M059J (cell line): ENCODE data around the gene DNAJC4. TPM values are rescaled to one million over a fixed set of nuclear protein-coding genes. Genes with fewer than 3 reads are reported as not detected.
A peak's percentile ranks its signal among the peaks of the same experiment; 100 is the strongest.

ENCODE experiments used
- DNase-seq: peaks from one replicate; pipeline ENCODE4 v3.0.0-alpha.2; 2012; ENCODE audit warnings: low read depth
- total RNA-seq: library from RNA; depleted of rRNA; stranded (reverse); fragments of >200 nt; shearing (Covaris generic); gene quantifications from 2 replicates; pipeline ENCODE4 v1.2.3, GENCODE V29; 2014; rRNA removed

DNAJC4 gene
- 20.6 and 23.7 TPM in 2 replicates for total RNA-seq

GRCh38 chr11:64230171-64230984 lies at the start of gene DNAJC4:
Gene DNAJC4 (plus strand): TSS chr11:64230548. CDS start chr11:64230855, 307 bp downstream.
- DNase-seq = peak; percentile 94

DNA sequence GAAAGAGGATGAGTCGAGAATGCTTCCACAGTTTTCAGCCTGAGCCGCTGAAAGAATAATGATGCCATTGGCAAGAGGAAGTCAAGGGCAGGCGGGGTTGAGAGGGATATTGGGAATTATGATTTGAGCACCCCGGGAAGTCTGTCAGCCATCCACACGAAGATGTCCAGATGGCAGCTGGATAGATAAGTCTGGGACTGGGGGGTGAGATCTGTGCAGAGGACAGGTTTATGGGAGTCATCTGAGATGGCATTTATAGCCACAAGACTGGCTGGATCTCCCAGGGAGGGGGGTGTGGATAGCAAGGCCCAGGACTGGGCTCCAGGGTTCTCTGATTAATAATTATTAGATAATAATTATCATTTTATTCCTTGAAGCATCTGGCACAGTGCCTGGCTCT lies 49.5 kb upstream of the DNAJC4 start:
- no peak for DNase-seq

DNA sequence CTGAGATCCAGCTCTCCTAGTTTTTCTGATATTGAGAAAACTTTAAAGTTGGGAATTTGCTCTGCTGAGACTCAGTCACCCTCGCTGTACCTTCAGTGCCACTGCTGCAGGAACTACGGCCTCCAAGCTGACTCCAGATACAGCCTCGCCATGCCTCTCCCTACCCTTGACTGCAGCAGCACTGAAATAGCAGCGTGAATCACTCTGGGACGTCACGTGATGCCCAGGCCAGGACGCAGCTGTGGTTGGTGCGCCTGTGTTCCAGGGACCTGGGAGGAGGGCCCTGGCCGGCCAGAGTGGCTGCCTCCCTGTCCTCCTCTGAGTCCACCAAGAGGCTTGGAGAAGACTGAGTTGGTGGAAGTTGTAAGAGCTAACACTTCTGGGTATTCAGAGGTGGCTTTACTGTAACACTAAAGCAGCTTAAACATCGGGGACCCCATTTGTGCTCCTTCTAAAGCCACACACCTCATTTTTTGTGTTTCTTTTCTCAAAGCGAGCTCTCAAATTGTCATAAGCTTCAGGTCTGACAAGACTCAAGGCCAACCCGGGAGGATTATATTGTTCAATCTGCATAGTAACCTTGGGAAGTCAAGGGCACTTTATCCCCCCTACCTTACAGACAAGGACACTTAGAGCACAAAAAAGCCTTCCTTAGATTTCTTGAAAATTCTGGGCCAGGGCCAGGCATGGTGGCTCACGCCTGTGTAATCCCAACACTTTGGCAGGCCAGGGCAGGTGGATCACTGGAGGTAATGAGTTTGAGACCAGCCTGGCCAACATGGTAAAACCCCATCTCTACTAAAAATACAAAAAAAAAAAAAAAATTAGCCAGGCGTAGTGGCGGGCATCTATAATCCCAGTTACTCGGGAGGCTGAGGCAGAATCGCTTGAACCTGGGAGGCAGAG lies 48.6 kb upstream of the DNAJC4 start:
- peak; percentile 93 for DNase-seq

DNA sequence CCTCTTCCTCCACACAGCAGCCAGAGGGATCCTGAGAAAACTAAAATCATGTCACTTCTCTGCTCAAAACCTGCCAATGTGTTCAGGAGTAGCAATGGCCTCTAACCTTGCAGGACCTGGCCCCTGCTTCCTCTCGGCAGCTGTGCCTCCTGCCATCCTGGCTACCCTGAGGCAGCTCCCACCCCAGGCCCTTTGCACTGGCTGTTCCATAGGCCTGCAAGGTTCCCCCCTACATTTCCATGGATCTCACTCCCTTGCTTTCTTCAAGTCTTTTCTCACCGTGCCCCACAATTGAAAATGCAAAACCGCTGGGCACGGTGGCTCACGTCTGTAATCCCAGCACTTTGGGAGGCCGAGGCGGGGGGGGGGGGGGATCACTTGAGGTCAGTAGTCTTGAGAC lies 46.5 kb upstream of the DNAJC4 start:
- DNase-seq = no peak

GRCh38 chr11:64185175-64185692 lies 45.1 kb upstream of the DNAJC4 start:
- peak; percentile 86 for DNase-seq

DNA sequence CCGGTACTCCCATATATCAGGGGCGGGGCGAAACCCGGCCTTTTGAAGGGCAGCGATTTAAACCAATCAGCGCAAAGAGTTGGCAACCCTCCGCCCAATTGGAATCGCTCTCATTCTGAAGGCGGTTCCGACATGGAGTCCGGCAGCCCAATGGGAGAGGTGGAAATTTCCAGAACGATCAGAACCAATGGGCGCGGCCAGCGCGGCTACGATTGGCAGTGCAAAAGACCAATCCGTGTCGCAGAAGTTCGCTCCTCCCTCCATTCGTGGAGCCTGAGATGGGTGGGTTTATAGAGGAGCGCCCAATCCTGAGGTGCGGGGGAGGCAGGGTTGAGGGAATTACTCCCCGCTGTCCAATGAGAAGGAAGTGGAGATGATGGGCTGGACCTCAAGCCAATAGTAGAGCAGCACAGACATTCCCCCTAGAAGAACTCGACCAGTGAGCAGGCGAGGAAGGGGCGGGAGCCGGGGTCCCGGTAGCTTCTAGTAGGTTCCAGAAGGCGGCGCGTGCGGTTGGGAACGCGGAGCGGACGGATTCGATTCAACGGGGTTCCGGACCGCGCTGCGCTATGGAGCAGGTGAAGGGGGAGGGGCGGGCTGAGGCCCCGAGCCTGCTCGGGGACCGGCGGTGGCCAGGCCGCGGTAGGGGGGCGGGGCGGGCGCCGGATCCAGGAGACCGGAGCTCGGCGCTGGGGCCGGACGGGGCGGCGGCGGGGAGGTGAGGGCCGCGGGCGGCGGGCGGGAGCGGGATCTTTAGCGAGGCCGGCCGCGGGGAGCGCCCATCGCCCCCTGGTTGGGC lies 44.5 kb upstream of the DNAJC4 start, which contains the start of gene STIP1:
TSS of gene STIP1 (plus strand) at position 479 of the 799 bp plus-strand sequence. CDS start at position 570, 91 bp downstream.
- DNase-seq = peak; percentile 100

- peak; percentile 27 for DNase-seq
Measured at GRCh38 chr11:64186492-64187165, 43.7 kb upstream of the DNAJC4 start.

DNA sequence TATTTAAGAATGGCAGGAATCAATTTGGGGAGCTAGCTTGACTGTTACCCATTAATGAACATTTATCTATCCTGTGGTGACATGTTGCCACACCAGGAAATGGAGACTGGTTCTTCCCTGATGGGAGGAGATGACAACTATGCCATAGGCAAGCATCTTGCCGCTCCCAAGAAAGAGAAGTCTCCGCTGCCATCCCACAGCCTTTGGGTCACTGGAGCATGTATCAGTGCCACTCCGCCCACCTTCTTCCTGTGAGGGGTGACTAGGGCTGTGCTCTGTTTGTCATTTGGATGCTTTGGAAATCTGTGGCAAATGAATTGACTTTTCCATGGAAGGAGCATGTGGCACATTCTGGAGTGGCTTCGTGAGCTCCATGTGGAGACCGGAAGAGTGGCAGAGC lies 37.9 kb upstream of the DNAJC4 start:
- no peak for DNase-seq

DNA sequence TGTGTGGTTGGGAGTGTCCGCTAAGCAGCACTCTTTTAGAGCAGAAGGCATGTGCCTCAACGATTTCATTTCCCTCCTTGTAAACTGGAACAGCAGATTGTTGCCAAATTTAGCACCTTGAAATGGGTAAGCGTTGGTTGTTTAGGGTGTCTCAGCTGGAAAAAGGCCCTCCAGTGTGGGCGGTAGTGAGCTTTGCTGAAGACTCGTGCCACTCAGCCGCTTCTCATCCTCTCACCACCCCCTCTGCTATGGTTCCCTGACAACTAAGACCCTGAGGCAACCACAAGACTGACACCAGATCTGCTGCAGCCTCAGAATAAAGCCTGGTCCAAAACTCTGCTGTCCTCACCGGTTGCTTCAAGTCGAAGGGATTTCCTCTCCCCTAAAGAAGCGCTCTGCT lies 33.7 kb upstream of the DNAJC4 start:
- DNase-seq = no peak

DNA sequence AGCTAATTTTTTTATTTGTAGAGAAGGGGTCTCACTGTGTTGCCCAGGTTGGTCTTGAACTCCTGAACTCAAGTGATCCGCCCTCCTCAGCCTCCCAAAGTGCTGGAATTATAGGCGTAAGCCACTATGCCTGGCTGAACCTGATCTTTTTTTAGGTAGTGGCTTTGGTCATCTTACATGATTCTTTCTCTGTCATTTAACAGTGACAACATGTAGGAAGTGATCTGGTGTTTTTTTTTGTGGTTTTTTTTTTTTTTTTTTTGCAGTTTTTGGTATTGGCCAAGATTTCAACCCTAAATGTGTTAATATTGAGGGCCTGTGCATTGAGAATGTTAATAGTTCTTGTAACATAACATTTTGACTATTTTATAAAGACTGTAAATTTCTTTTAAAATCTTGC lies 31.8 kb upstream of the DNAJC4 start:
- no peak for DNase-seq

DNA sequence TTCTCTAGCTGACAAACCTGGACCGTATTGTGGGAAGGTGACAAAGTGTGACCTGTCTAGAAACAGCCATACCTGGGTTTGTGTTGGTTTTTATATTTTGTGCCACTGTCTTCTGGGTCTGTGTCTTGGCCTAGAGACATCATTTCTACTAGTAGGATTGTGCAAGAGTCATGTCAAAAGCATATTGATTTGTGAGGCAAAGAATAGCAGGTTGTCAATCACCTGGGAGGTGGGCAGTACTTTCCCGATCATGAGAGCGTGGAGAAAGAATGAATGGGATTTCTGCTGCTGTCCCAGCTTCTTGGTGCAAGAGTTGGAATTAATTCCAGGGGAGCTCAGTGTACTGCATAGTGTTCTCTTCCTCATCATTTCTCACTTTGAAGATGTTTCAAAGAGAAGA lies 28.8 kb upstream of the DNAJC4 start:
- DNase-seq = no peak

DNA sequence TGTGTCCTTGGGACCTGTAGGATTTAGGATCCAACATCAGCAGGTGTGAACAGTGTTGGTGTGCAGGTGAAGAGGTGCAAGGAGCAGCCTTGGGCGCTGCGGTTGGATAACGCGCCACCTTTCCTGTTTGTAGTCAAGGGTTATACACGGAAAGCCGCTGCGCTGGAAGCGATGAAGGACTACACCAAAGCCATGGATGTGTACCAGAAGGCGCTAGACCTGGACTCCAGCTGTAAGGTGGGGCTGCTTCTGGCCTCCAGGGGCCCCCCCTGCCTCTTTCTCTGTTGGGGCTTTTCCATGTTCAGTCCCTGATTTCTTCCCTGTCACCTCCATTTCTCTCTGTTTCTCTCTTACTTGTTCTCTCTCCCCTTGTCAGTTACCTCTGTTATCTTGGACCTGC lies 27.4 kb upstream of the DNAJC4 start:
- DNase-seq = no peak

DNA sequence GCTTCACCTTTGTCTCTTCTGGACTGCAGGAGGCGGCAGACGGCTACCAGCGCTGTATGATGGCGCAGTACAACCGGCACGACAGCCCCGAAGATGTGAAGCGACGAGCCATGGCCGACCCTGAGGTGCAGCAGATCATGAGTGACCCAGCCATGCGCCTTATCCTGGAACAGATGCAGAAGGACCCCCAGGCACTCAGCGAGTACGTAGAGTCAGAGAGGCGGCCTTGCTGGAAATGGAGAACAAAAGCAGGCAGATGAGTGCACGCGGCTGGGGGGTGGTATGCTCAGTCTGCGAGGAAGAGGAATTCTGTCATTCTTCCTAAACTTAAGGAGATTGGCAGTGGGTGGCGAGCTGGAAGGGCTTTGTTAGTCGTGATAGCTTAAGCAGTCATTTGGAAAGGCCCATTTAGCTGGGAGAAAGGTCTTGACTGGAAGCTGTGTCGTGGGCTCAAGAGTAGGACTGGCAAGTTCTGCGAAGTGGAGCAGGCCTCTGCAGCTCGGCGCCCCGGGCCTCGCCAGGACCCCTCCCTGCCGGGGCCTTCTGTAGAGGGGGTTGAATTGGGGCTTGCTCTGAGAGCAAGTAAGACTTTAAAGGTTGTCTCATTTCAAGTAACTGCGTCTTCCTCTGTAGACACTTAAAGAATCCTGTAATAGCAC lies 26.8 kb upstream of the DNAJC4 start:
- DNase-seq = no peak

DNA sequence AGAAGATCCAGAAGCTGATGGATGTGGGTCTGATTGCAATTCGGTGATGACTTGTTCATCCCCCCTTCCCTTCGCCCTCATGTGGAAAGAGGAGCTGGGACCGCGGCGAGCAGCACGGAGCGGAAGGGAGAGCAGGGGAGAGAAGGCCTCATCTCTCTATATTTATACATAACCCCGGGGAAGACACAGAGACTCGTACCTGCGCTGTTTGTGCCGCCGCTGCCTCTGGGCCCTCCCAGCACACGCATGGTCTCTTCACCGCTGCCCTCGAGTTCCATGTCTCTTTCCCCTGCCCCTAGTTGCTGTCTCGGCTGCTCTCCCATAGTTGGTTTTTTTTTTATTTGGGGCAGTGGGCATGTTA lies 26.3 kb upstream of the DNAJC4 start:
- DNase-seq = no peak

DNA sequence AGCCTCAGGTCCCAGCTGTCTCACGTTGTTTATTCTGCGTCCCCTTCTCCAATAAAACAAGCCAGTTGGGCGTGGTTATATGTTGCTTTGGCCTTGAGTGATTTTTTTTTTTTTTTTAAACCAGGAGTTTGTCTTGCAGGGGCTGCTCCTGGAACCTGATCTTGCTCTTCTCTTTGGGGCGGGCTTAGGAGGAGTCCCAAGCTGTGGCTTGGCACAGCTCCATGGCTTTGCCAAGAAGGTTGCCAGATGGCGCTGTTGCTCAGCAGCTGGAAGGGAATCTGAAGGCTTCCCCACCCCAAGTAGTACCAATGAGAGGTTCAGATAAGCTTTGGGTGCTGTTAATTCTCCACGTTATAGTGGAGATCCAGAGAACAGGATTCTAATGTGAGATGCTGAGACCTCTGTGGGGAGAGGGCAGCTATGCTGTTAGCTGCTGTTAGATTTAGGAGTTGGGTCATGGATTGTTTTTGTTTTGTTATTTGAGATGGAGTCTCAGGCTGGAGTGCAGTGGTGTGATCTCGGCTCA lies 25.8 kb upstream of the DNAJC4 start:
- peak; percentile 93 for DNase-seq

- DNase-seq = no peak
Measured at GRCh38 chr11:64206457-64207255, 23.7 kb upstream of the DNAJC4 start, which contains the start of gene FERMT3. Gene FERMT3 (plus strand): TSS chr11:64206721. CDS start chr11:64207365, 644 bp downstream.

- DNase-seq = peak; percentile 57
Measured at GRCh38 chr11:64207256-64208085, 22.9 kb upstream of the DNAJC4 start.

DNA sequence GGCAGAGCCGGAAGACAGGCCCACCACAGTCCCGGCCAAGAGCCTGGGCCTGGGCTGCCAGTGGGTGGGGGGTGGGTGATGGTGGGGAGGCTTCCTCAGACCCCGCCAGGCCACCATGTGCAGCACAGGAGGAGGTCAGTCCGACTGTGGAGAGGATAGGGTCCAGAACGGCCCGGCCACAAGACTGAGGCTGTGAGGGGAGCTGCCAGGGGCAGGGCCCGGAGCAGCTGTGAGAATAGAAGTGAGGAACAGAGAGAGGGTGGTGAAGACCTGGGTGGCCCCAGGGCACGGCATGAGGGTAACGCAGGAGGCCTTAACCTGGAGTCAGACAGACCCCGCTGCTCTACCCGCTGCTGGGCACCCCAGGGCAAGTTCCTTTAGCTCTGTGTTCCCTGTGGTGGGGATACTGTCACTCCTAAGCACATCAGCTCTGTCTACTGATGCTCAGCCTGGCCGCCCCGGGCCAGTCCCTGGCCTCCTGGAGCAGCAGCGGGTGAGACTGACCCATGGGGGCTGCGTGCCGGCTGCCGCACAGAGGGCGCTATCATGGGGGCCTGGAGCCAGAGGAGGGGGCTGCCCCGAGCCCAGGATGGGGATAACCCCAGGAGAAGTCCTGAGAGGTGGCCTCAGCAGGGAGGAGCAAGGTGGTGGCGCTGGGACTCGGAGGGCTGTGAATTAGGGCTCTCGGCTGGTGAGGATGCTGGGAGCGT lies 22.1 kb upstream of the DNAJC4 start:
- DNase-seq = no peak
